GM12878 (cell line): Measurements from ENCODE around the gene NRXN3. TPM values are rescaled to one million over a fixed set of nuclear protein-coding genes. Genes with fewer than 3 reads are reported as not detected.

Source experiments
- ATAC-seq: fragments of 200-7000 bp; cut with Tn5 transposase; 3 replicates; pipeline ENCODE4 v1.9.1; 2020; ENCODE audit warnings: mild to moderate bottlenecking, moderate library complexity
- BruUV-seq: library from RNA; stranded (reverse); fragments of 400-500 nt; replicated peaks from 2 replicates; lab custom pipeline; 2021; lab: Mats Ljungman, UMichigan
- CTCF ChIA-PET: fragments of 300-600 bp; sonication (Branson Sonifier 250); formaldehyde crosslinking; extraction: SDS; loops from one replicate; lab custom pipeline; 2021; ENCODE audit warnings: inconsistent platforms; lab: Yijun Ruan, JAX
- POLR2A ChIA-PET: fragments of 350-600 bp; formaldehyde crosslinking; extraction: SDS; loops from one replicate; lab custom pipeline; 2021; ENCODE audit warnings: inconsistent platforms; lab: Charles Lee
- RAD21 ChIA-PET: fragments of 300-600 bp; sonication (Branson Sonifier 250); formaldehyde crosslinking; loops from one replicate; lab custom pipeline; 2023; ENCODE audit warnings: antibody characterized with exemption; ENCODE audit not compliant: unreplicated experiment; lab: Charles Lee
- SMC1A ChIA-PET: fragments of 300-600 bp; sonication (Branson Sonifier 250); formaldehyde crosslinking; loops from one replicate; lab custom pipeline; 2023; ENCODE audit not compliant: unreplicated experiment, uncharacterized antibody; lab: Charles Lee
- DNase-seq: peaks from one replicate; pipeline ENCODE4 v3.0.0-alpha.2; 2011; ENCODE audit warnings: low read depth, low spot score
- FAIRE-seq: peaks from 3 replicates; lab custom pipeline; 2011; peaks lifted over from hg19 to GRCh38; lab: Jason Lieb, UNC
- H2AFZ ChIP-seq: 2 replicates; pipeline ENCODE4 v1.6.0; 2011; ENCODE audit warnings: low read depth, low read length, control low read depth; ENCODE audit not compliant: control insufficient read depth
- H3K27ac ChIP-seq: 2 replicates; pipeline ENCODE4 v1.5.1; 2011; ENCODE audit warnings: control low read depth; ENCODE audit not compliant: control insufficient read depth, insufficient read depth
- H3K27me3 ChIP-seq, 2 experiments: replicated peaks in 1 of 2; 2 replicates each; pipeline versions ENCODE4 v1.6.0 to v1.6.1; 2011; ENCODE audit warnings: low read length in 1 of 2; ENCODE audit not compliant: control insufficient read depth in 2 of 2, insufficient read depth in 2 of 2
- H3K36me3 ChIP-seq, 2 experiments: 2 replicates each; pipeline ENCODE4 v1.5.1; 2011; ENCODE audit warnings: low read length in 1 of 2; ENCODE audit not compliant: control insufficient read depth in 2 of 2, insufficient read depth in 2 of 2
- H3K4me1 ChIP-seq: 2 replicates; pipeline ENCODE4 v1.6.1; 2011; ENCODE audit warnings: mild to moderate bottlenecking, low read length, moderate library complexity, mixed read lengths; ENCODE audit not compliant: control insufficient read depth, insufficient read depth
- H3K4me2 ChIP-seq: 2 replicates; pipeline ENCODE4 v1.6.0; 2011; ENCODE audit warnings: control low read depth; ENCODE audit not compliant: control insufficient read depth, insufficient read depth
- H3K4me3 ChIP-seq: fragments of 200-600 bp; sonication (generic); 2 replicates; pipeline ENCODE4 v1.5.1; 2016
- H3K79me2 ChIP-seq: 2 replicates; pipeline ENCODE4 v1.6.0; 2011; ENCODE audit warnings: low read length; ENCODE audit not compliant: control insufficient read depth, insufficient read depth
- H3K9ac ChIP-seq: 2 replicates; pipeline ENCODE4 v1.8.0; 2011; ENCODE audit warnings: low read length, control low read depth, mixed read lengths; ENCODE audit not compliant: control insufficient read depth, insufficient read depth
- H3K9me3 ChIP-seq: replicated peaks from 3 replicates; pipeline ENCODE4 v1.5.1; 2011; ENCODE audit warnings: mild to moderate bottlenecking, low read length; ENCODE audit not compliant: control insufficient read depth, insufficient read depth
- H4K20me1 ChIP-seq: 2 replicates; pipeline ENCODE4 v1.6.0; 2011; ENCODE audit not compliant: control insufficient read depth, insufficient read depth
- CREM ChIP-seq: IDR thresholded peaks from 2 replicates; pipeline ENCODE4 v1.6.1; 2014; ENCODE audit warnings: antibody characterized with exemption, low read depth
- E2F8 ChIP-seq: fragments of 450-650 bp; IDR thresholded peaks from 2 replicates; pipeline ENCODE4 v1.6.1; 2018; ENCODE audit warnings: mild to moderate bottlenecking, low read depth, moderate library complexity; ENCODE audit not compliant: partially characterized antibody
- EGR1 ChIP-seq, 2 experiments: IDR thresholded peaks; 1 replicate in 1 of 2; 2 replicates in 1 of 2; pipeline ENCODE4 v1.6.1; 2011 to 2012; ENCODE audit warnings: low read depth in 2 of 2, low read length in 2 of 2, borderline replicate concordance in 1 of 2, mild to moderate bottlenecking in 1 of 2, moderate library complexity in 1 of 2
- IKZF2 ChIP-seq, 2 experiments: fragments of 450-650 bp; IDR thresholded peaks; 2 replicates each; pipeline ENCODE4 v1.6.1; 2017; ENCODE audit warnings: mild to moderate bottlenecking in 2 of 2, moderate library complexity in 2 of 2
- MXI1 ChIP-seq: fragments of 150-350 bp; IDR thresholded peaks from 2 replicates; pipeline ENCODE4 v1.6.1; 2011; ENCODE audit warnings: low read depth, mild to moderate bottlenecking, inconsistent platforms, low read length, improper control_type of control experiment
- PAX5 ChIP-seq: IDR thresholded peaks from 2 replicates; pipeline ENCODE4 v1.6.1; 2011; ENCODE audit warnings: low read depth, low read length, borderline replicate concordance
- PAX8 ChIP-seq: fragments of 450-650 bp; IDR thresholded peaks from 2 replicates; pipeline ENCODE4 v1.6.1; 2017; ENCODE audit warnings: mild to moderate bottlenecking, moderate library complexity
- RAD21 ChIP-seq: IDR thresholded peaks from 2 replicates; pipeline ENCODE4 v1.6.1; 2011; ENCODE audit warnings: mild to moderate bottlenecking, low read depth, low read length, moderate library complexity; ENCODE audit not compliant: insufficient read depth
- SIX5 ChIP-seq: IDR thresholded peaks from 2 replicates; pipeline ENCODE4 v1.6.1; 2011; ENCODE audit warnings: mild to moderate bottlenecking, low read depth, low read length, moderate library complexity; ENCODE audit not compliant: severe bottlenecking
- SMC3 ChIP-seq: IDR thresholded peaks from 2 replicates; pipeline ENCODE4 v1.6.1; 2011; ENCODE audit warnings: low read length, improper control_type of control experiment, borderline replicate concordance
- TARDBP ChIP-seq: IDR thresholded peaks from 2 replicates; pipeline ENCODE4 v1.6.1; 2016; ENCODE audit warnings: borderline replicate concordance
- ZBTB40 ChIP-seq: fragments of 450-650 bp; IDR thresholded peaks from 2 replicates; pipeline ENCODE4 v1.6.1; 2016; ENCODE audit warnings: mild to moderate bottlenecking, moderate library complexity, borderline replicate concordance
- WGBS: methylation state at CpG from one replicate; pipeline ENCODE4 v1.1.6; 2016; ENCODE audit warnings: low lambda C conversion rate; ENCODE audit not compliant: insufficient replicate concordance, insufficient coverage; ENCODE audit errors: missing lambda C conversion rate; 5-methylcytosine and 5-hydroxymethylcytosine counted together
- in situ Hi-C: fragments of 300-500 bp; cut with MboI; formaldehyde crosslinking; loops from 9 replicates; pipeline ENCODE4 v1.14.3; 2018; ENCODE audit warnings: mixed read lengths
- intact Hi-C: fragments of 100-400 bp; cut with micrococcal nuclease; formaldehyde crosslinking; loops from one replicate; pipeline ENCODE4 v1.14.2; 2022; ENCODE audit not compliant: unreplicated experiment
- polyA plus RNA-seq, 11 experiments: library from polyadenylated mRNA; depleted of rRNA in 4 of 11; unstranded in 6 of 11; stranded (reverse) in 5 of 11; fragments of >200 nt; fragmentation: Nextera tagmentation in 4 of 11; fragmentation: Illumina TruSeq in 1 of 11; extraction: Ambion mirVana in 4 of 11; extraction: Trizol in 1 of 11; gene quantifications; 1 replicate in 1 of 11; 2 replicates in 10 of 11; pipeline versions ENCODE4 v1.2.1 to v1.2.3, GENCODE V29; 2011 to 2016; ENCODE audit warnings: inconsistent platforms in 2 of 11, missing spikeins in 2 of 11, low read depth in 1 of 11
- total RNA-seq, 4 experiments: library from RNA; depleted of rRNA in 3 of 4; stranded (reverse); fragments of >200 nt in 3 of 4; fragmentation: Illumina TruSeq in 1 of 4; extraction: Trizol in 1 of 4; gene quantifications; 2 replicates each; pipeline versions ENCODE4 v1.2.1 to v1.2.3, GENCODE V29; 2013 to 2021
- TF ChIP-seq, protein P1 (sequence below), 3 experiments: IDR thresholded peaks in 2 of 3; conservative IDR thresholded peaks in 1 of 3; 2 replicates each; pipeline ENCODE4 v1.5.1; 2011; ENCODE audit warnings: low read depth in 3 of 3, low read length in 3 of 3, mild to moderate bottlenecking in 3 of 3, control low read depth in 2 of 3, moderate library complexity in 2 of 3, inconsistent platforms in 1 of 3, mixed read lengths in 1 of 3; ENCODE audit not compliant: control insufficient read depth in 2 of 3, insufficient read depth in 1 of 3; ENCODE audit errors: extremely low read depth in 1 of 3

Gene NRXN3
- total and polyA plus RNA-seq, 10 of the 15 experiments (the other 5 are each of a cell fraction or from before 2014, with no cell fraction given), result 0.52 to 3.3 (median 1.4) TPM

DNA sequence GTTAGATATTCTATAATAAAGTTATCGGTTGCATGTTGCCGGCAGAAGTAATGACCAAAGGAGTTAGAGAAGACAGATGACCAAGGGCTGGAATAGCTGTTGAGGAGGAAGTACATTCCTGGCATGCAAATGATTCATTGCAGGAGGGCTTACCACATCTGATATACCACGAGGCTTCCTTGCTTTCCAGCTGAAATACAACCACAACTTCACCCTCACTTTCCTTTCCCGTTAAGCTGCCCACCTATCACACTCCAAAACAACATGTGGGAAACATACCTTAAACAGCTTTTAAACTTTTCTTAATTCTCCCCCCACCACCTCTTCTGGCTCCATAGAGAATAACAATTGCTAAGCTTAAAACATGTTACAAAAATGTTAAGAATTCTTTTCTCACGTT is 594.1 kb downstream of the NRXN3 start:
- no TSS peak for BruUV-seq
- Histone ChIP-seq H3K4me3 (no peak overlapping the region), H3K79me2 (no peaks in the 10 kb centered on the region), H3K27ac (no peak overlapping the region), H3K9ac (no peak overlapping the region), H3K4me2 (no peak overlapping the region), H4K20me1 (no peaks in the 10 kb centered on the region), H3K36me3 (no peaks in the 10 kb centered on the region), H3K4me1 (no peaks in the 10 kb centered on the region), H2AFZ (no peak overlapping the region), H3K9me3 (no peaks in the 10 kb centered on the region), H3K27me3 (no peaks in the 10 kb centered on the region)
- DNase-seq (no peak), ATAC-seq (no peak), FAIRE-seq (no peak)
- ChIA-PET CTCF (no interaction called here), POLR2A (no interaction called here), RAD21 (no interaction called here), SMC1A (no interaction called here)
- TF ChIP-seq IKZF2 (IDR thresholded peaks at IDR 0.05) (no peak), PAX5 (no peak), EGR1 (IDR thresholded peaks at IDR 0.05; ENCODE audit: borderline replicate concordance in 1 of 2, low read depth in 2 of 2, low read length in 2 of 2) (no peak), E2F8 (no peak), PAX8 (no peak), RAD21 (no peak), MXI1 (no peak), TARDBP (no peak), SIX5 (no peak), CREM (no peak), SMC3 (no peak), ZBTB40 (no peak)
- TF ChIP-seq, protein P1, sequence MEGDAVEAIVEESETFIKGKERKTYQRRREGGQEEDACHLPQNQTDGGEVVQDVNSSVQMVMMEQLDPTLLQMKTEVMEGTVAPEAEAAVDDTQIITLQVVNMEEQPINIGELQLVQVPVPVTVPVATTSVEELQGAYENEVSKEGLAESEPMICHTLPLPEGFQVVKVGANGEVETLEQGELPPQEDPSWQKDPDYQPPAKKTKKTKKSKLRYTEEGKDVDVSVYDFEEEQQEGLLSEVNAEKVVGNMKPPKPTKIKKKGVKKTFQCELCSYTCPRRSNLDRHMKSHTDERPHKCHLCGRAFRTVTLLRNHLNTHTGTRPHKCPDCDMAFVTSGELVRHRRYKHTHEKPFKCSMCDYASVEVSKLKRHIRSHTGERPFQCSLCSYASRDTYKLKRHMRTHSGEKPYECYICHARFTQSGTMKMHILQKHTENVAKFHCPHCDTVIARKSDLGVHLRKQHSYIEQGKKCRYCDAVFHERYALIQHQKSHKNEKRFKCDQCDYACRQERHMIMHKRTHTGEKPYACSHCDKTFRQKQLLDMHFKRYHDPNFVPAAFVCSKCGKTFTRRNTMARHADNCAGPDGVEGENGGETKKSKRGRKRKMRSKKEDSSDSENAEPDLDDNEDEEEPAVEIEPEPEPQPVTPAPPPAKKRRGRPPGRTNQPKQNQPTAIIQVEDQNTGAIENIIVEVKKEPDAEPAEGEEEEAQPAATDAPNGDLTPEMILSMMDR (IDR thresholded peaks at IDR 0.05 in 2 of 3, conservative IDR thresholded peaks at IDR 0.05 in 1 of 3; ENCODE audit: control insufficient read depth in 2 of 3, extremely low read depth in 1 of 3, insufficient read depth in 1 of 3, low read depth in 3 of 3, low read length in 3 of 3), result no peak
- intact Hi-C loops (no loop called here), in situ Hi-C loops (no loop called here)
- WGBS, result 38% methylated on average over 5 of the region's 5 CpGs
